ENCODE data around the gene ANOS1.

The ANOS1 gene

DNA sequence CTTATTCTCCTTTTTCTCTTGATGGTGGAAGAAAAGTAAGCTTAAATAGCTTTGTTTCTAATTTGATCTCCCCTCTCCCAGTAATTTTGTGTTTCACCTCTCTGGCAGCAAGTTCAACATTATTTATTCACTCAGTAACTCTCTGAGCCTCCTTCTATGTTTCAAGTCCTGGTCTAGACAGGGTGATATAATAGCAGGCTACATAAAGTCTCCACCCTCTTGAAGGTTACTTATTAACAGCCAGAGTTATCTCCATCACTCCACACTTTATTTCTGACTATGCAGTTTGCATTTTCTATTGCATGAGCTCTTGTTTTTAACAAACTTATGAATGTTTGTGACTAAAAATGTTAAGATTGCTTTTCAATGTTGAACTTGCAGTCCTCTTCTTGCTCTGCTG, 17.8 kb upstream of the ANOS1 start:
- ChIA-PET CTCF (interaction anchor here (0.7 kb wide), 1 partner anchor 14 kb away, joined by 4 read pairs; no protein-coding TSS in a partner anchor), POLR2A (ENCODE audit: low non-redundant PET) (no interaction called here)
- DNase-seq (ENCODE audit: low spot score) = no peak

DNA sequence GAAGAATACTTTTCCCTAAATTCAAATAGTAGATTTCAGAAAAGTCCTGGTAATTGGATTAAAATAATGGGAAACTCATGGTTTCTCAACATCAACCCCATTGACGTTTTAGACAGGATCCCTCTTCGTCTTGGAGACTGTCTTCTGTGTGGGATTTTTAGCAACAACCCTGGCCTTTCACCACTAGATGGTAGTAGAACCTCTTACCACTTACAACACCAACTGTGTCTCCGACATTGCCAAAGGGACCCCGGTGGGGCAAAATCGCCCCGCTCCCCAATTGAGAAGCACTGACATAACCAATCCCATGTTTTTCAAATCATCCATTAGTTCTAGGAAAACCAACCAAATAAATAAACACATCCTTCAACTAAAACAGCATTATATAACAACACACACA, 16.9 kb upstream of the ANOS1 start:
- CTCF ChIA-PET = no interaction called here
- TF ChIP-seq, protein P1, sequence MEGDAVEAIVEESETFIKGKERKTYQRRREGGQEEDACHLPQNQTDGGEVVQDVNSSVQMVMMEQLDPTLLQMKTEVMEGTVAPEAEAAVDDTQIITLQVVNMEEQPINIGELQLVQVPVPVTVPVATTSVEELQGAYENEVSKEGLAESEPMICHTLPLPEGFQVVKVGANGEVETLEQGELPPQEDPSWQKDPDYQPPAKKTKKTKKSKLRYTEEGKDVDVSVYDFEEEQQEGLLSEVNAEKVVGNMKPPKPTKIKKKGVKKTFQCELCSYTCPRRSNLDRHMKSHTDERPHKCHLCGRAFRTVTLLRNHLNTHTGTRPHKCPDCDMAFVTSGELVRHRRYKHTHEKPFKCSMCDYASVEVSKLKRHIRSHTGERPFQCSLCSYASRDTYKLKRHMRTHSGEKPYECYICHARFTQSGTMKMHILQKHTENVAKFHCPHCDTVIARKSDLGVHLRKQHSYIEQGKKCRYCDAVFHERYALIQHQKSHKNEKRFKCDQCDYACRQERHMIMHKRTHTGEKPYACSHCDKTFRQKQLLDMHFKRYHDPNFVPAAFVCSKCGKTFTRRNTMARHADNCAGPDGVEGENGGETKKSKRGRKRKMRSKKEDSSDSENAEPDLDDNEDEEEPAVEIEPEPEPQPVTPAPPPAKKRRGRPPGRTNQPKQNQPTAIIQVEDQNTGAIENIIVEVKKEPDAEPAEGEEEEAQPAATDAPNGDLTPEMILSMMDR (conservative IDR thresholded peaks at IDR 0.05; ENCODE audit: low read depth) = peak; percentile 44
- H3K27ac ChIP-seq = no peak overlapping the region
- POLR2A ChIA-PET (ENCODE audit: low non-redundant PET) = no interaction called here
- DNase-seq (ENCODE audit: low spot score) = peak; percentile 36

More for the DNA sequence above, 17.8 kb upstream of the ANOS1 start:
- H3K27ac ChIP-seq = no peak overlapping the region
- TF ChIP-seq, protein P1 (conservative IDR thresholded peaks at IDR 0.05; ENCODE audit: low read depth) = no peak

DNA sequence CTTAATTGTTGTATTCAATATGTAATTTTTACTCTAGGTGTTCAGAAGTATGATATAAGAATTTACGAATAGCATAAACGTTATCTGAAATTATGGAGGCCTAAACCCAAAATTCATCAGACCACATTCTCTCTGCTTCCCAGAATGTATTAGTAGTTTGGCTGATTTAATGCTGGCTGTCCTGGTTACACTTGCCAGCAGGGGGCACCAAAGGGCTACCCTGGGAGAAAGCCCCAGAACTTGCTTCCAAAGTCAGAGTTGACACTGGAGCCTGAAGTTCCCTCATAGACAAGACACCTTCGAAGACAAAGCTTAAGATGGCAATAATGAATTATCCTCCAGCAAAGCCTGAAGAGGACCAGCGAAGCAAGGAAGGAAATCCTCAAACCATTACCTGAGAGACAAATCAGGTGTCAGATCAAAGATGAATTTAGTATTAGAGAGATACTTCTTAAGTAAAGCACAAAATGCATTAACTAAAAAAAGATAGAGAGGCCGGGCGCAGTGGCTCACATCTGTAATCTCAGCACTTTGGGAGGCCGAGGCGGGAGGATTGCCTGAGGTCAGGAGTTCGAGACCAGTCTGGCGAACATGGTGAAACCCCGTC, 11.3 kb upstream of the ANOS1 start:
- TF ChIP-seq, protein P1 (conservative IDR thresholded peaks at IDR 0.05; ENCODE audit: low read depth) = peak; percentile 35
- peak; percentile 26 for DNase-seq (ENCODE audit: low spot score)
- ChIA-PET POLR2A (ENCODE audit: low non-redundant PET) (no interaction called here), CTCF (interaction anchor here (0.6 kb wide), 1 partner anchor 503 kb away, joined by 6 read pairs; no protein-coding TSS in a partner anchor)
- H3K27ac ChIP-seq = no peak overlapping the region

DNA sequence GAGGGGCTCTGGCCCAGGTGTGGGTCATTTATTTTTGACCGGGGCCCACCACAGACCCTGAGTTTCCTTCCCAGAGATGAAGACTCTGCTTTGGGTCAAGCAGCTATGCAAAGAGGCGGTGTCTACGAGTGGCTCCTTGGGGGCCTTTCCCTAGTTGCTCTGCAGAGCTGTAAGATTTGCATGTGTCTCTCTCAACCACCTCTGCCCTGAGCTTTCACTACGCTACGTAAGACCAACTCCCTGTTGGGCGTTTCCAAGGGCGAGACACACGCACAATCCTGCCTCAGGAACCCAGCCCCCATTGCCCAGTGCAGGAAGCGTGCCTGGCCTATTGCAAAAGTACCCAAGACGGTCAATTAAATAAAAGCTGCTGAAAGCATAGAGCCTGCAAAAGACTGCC, 10.0 kb upstream of the ANOS1 start:
- ChIA-PET POLR2A (ENCODE audit: low non-redundant PET) (no interaction called here), CTCF (no interaction called here)
- TF ChIP-seq, protein P1 (conservative IDR thresholded peaks at IDR 0.05; ENCODE audit: low read depth) = no peak
- no peak for DNase-seq (ENCODE audit: low spot score)
- H3K27ac ChIP-seq = no peak overlapping the region

DNA sequence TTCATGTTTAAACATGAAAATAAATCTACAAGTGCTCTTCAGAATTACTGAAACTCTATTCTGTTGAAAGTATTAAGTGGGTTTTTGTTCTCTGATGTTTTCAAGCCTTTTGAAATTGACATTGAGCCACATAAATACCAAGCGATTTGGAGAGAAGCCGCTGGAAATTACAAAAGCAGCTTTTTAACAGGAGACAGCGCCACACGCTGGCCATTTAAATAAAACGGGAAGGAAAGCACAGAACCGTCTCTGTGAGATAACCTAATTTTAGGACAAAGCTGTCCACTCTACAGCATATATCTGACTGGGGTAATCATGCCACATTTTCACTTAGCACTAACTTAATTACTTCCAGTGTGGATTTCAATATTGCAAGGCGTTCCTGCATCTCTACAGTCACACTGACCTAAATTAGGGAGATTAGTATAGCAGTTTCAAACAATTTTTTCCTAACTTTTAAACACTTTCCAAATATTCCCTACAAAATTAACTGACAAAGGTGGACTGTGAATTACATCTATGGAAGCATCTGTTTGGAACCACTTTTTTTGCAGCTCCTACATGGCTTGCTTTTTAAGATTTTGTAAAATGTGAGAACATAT, 6.8 kb upstream of the ANOS1 start:
- no peak for DNase-seq (ENCODE audit: low spot score)
- ChIA-PET CTCF (interaction anchor here (0.6 to 1.1 kb wide), 10 partner anchors 9 to 730 kb away, joined by 3 to 9 read pairs (median 3); no protein-coding TSS in a partner anchor), POLR2A (ENCODE audit: low non-redundant PET) (no interaction called here)
- no peak overlapping the region for H3K27ac ChIP-seq
- TF ChIP-seq, protein P1 (conservative IDR thresholded peaks at IDR 0.05; ENCODE audit: low read depth) = peak; percentile 61

DNA sequence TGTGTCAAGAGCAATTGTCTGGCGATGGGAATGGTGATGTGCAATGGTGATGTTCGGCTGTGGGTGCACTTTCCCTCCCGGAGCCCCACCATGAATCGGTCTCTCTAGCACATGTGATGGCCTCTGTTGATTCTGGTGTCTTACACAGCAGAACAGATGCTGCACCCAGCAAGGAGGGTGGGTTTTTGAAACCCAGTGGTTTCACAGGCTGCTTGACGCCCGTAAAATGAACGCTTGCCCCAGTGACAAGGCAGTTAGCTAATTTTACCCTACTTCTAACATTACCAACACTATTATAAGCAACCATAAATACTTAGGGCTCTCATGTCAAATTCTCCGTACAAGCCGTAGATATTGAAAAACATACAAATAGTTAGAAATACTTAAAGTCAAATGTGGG, 5.9 kb upstream of the ANOS1 start:
- CTCF ChIA-PET = interaction anchor here (0.7 to 1.1 kb wide), 6 partner anchors 8 to 373 kb away, joined by 3 to 9 read pairs (median 4); no protein-coding TSS in a partner anchor
- POLR2A ChIA-PET (ENCODE audit: low non-redundant PET) = no interaction called here
- no peak for DNase-seq (ENCODE audit: low spot score)
- no peak overlapping the region for H3K27ac ChIP-seq
- TF ChIP-seq, protein P1 (conservative IDR thresholded peaks at IDR 0.05; ENCODE audit: low read depth) = no peak

Measured in RWPE1 (cell line).